ENCODE measurements around the gene ZNF286A. TPM values are rescaled to one million over a fixed set of nuclear protein-coding genes. Genes with fewer than 3 reads are reported as not detected.

Gene ZNF286A
- total and polyA plus RNA-seq, 2 experiments from 2014 or later = 16.1 to 35.0 TPM

- Histone ChIP-seq H4K20me1 (ENCODE audit: insufficient read depth, poor library complexity, severe bottlenecking) (no peaks in the 10 kb centered on the region), H3K36me3 (replicated peaks; ENCODE audit: insufficient read depth, low read depth) (no peaks in the 10 kb centered on the region), H3K79me2 (no peaks in the 10 kb centered on the region), H3K9me2 (replicated peaks; ENCODE audit: insufficient read depth) (no peaks in the 10 kb centered on the region), H3K4me2 (no peak overlapping the region), H3K9me3 (ENCODE audit: low read depth) (no peaks in the 10 kb centered on the region), H3K27me3 (no peaks in the 10 kb centered on the region), H3K4me3 (no peak overlapping the region), H3K27ac (no peak overlapping the region), H2AFZ (no peak overlapping the region), H3K4me1 (ENCODE audit: insufficient read depth) (no peaks in the 10 kb centered on the region)
- WGBS (ENCODE audit: low lambda C conversion rate, missing lambda C conversion rate) = 96% methylated on average over 9 of the region's 9 CpGs
- DNase-seq (ENCODE audit: low spot score) = no peak
- TF ChIP-seq EZH2phosphoT487 (IDR thresholded peaks at IDR 0.05; ENCODE audit: low read depth, severe bottlenecking, unreplicated experiment) (no peak), EZH2 (IDR thresholded peaks at IDR 0.05; ENCODE audit: borderline replicate concordance) (no peak), CTCF (IDR thresholded peaks at IDR 0.05; ENCODE audit: poor library complexity) (no peak)
Observed at GRCh38 chr17:15741624-15742023, 42.1 kb downstream of the ZNF286A start.

GRCh38 chr17:15742051-15742795, 42.7 kb downstream of the ZNF286A start:
- H3K36me3 ChIP-seq (replicated peaks; ENCODE audit: insufficient read depth, low read depth) = no peaks in the 10 kb centered on the region
- no peak overlapping the region for H2AFZ ChIP-seq
- DNase-seq (ENCODE audit: low spot score) = no peak
- no peaks in the 10 kb centered on the region for H3K9me3 ChIP-seq (ENCODE audit: low read depth)
- H3K9me2 ChIP-seq (replicated peaks; ENCODE audit: insufficient read depth) = no peaks in the 10 kb centered on the region
- WGBS (ENCODE audit: low lambda C conversion rate, missing lambda C conversion rate) = 97% methylated on average over 15 of the region's 15 CpGs
- TF ChIP-seq CTCF (IDR thresholded peaks at IDR 0.05; ENCODE audit: poor library complexity) (no peak), EZH2 (IDR thresholded peaks at IDR 0.05; ENCODE audit: borderline replicate concordance) (no peak), EZH2phosphoT487 (IDR thresholded peaks at IDR 0.05; ENCODE audit: low read depth, severe bottlenecking, unreplicated experiment) (no peak)
- no peaks in the 10 kb centered on the region for H3K4me1 ChIP-seq (ENCODE audit: insufficient read depth)
- no peak overlapping the region for H3K4me2 ChIP-seq
- H3K79me2 ChIP-seq = no peaks in the 10 kb centered on the region
- H3K4me3 ChIP-seq = no peak overlapping the region
- H3K27me3 ChIP-seq = no peaks in the 10 kb centered on the region
- no peaks in the 10 kb centered on the region for H4K20me1 ChIP-seq (ENCODE audit: insufficient read depth, poor library complexity, severe bottlenecking)
- H3K27ac ChIP-seq = no peak overlapping the region

- Histone ChIP-seq H3K9me2 (replicated peaks; ENCODE audit: insufficient read depth) (no peaks in the 10 kb centered on the region), H3K4me2 (no peak overlapping the region), H3K36me3 (replicated peaks; ENCODE audit: insufficient read depth, low read depth) (no peaks in the 10 kb centered on the region), H3K4me1 (ENCODE audit: insufficient read depth) (no peaks in the 10 kb centered on the region), H3K9me3 (ENCODE audit: low read depth) (no peaks in the 10 kb centered on the region), H2AFZ (no peak overlapping the region), H4K20me1 (ENCODE audit: insufficient read depth, poor library complexity, severe bottlenecking) (no peaks in the 10 kb centered on the region), H3K4me3 (no peak overlapping the region), H3K27ac (no peak overlapping the region), H3K27me3 (no peaks in the 10 kb centered on the region), H3K79me2 (no peaks in the 10 kb centered on the region)
- no peak for DNase-seq (ENCODE audit: low spot score)
- TF ChIP-seq EZH2phosphoT487 (IDR thresholded peaks at IDR 0.05; ENCODE audit: low read depth, severe bottlenecking, unreplicated experiment) (no peak), EZH2 (IDR thresholded peaks at IDR 0.05; ENCODE audit: borderline replicate concordance) (no peak), CTCF (IDR thresholded peaks at IDR 0.05; ENCODE audit: poor library complexity) (no peak)
- 93% methylated on average over 7 of the region's 7 CpGs for WGBS (ENCODE audit: low lambda C conversion rate, missing lambda C conversion rate)
Observed at GRCh38 chr17:15742921-15743320, 43.4 kb downstream of the ZNF286A start.

All from hepatocyte (in vitro differentiated cells).